HG02938 (cell line): ENCODE measurements around the gene JAKMIP2.
A peak's percentile ranks its signal among the peaks of the same experiment; 100 is the strongest.

Experiments used
- ATAC-seq: cut with Tn5 transposase; IDR thresholded peaks from one replicate; pipeline ENCODE4 v1.9.1; 2021; ENCODE audit warnings: mild to moderate bottlenecking, moderate library complexity; ENCODE audit not compliant: unreplicated experiment

JAKMIP2 gene

DNA sequence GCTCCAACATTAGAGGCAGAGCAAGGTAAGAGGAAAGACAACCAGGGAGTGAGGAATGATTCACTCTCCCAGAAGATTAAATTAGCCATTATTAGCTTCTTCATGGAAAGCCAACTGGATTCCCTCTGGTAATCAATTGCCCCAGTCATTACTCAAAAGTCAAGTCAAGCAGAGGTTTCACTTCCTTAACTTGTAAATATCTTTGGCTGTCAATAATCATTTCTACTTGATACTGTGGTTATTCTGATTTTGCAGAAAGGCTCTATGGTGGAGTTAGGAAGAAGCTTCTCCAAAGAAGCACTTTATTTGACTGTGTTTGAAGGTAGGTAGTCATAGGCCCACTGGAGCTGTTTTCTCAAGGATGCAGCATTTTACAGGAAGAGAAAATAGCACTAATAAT is 78.0 kb downstream of the JAKMIP2 start:
- ATAC-seq, result peak; percentile 55

DNA sequence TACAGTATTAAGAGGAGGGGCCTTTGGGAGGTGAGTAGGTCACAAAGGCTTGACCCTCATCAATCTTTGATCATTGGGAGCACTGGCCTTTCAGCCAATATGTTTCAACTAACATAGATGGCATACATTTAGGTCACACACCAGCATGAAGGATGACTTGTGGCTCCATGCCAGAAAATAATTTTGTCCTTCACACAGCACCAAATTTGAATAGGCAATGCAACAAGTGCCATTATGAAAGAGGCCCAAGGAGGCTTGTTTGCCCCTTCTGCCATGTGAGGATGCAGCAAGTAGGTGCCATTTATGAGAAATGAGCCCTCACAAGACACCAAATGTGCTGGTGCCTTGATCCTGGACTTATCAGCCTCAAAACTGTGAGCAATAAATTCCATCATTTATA is 81.1 kb downstream of the JAKMIP2 start:
- ATAC-seq, result no peak

DNA sequence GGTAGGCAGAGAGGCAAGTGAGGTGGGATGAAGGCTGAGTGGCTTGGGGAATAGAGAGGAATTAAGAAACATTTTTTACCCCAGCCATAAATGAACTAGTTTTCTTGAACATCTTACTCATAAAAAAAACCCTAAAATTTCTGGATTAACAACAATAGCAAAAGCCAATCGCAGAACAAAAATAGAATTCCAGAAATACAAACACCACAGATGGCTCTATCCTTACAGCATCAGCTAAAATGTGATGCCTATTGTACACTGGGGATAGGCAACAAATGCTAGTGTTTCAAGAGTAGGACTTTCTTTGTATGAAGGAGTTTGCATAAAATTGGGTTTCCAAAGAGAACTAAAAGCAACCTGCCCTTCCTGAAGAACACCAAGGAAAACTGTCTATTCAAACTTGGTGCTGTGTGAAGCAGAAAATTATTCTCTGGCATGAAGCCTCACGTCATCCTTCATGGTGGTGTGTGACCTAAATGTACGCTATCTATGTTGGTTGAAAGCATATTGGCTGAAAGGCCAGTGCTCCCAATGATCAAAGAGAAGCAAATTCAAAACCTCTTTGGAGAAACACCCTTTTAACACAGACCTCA is 82.9 kb downstream of the JAKMIP2 start:
- no peak for ATAC-seq

DNA sequence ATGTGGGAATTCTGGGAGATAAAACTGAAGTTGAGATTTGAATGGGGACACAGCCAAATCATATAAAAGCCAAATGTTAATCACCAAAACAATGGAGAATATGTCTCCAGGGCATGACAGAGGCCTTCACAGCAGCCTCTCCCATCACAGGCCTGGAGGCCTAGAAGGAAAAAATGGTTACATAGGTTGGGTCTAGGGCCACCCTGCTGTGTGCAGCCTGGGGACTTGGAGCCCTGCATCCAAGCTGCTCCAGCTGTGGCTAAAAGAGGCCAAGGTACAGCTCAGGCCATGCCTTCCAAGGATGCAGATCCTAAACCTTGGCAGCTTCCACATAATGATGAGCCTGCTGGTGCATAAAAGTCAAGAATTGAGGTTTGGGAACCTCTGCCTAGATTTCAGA is 85.1 kb downstream of the JAKMIP2 start:
- no peak for ATAC-seq

DNA sequence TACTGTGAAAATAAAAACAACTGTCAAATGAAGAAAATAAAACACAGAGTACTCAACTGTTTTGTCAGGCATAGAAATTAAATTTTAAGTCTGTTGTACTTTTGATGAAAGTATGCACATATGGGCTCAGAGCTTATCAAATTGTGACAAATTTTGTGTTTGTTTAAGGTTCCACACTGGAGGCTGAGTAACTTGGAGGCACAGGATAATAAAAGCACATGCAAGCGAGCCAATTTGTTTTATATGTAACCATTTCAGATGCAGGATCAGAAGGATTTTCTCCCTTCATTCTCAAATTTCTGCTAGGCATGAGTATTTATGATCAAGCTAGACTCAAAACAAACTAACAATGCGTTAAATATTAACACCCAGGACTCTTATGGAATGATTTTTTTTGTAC is 87.8 kb downstream of the JAKMIP2 start:
- no peak for ATAC-seq

DNA sequence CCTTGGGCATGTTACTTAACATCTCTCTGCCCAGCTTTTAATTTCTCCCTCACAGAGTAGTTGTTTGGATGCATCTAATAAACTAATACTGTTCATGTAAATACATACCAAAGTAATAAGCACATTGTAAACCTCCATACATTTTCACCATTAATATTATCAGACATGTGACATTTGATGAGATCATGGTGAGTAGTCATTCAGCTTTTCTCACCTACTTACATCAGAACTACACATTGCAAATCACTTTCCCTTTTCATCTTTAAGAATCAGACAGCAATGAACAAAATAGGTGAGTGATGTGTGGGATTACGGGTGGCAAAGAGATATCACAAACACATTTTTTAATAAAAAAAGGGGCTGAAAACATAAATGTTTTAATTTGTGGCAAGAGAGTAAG is 89.3 kb downstream of the JAKMIP2 start:
- ATAC-seq, result no peak

DNA sequence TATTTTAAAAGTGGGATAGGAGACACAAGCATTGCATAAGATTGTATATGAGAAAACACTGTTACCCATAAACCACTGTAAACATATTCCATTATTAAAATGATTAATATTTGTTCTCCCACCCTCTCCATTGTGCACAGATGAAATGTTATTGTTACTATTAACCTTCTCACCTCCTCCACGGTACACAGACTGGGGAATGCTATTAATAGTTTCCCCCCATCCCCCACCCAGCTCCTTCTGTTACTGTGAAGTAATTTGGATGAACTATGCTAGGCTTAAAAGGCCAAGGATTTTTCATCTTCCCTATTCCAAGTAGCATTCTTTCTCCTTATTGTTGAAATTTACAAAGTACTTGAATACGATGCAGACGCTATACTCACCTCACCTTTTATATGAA is 91.4 kb downstream of the JAKMIP2 start:
- no peak for ATAC-seq

DNA sequence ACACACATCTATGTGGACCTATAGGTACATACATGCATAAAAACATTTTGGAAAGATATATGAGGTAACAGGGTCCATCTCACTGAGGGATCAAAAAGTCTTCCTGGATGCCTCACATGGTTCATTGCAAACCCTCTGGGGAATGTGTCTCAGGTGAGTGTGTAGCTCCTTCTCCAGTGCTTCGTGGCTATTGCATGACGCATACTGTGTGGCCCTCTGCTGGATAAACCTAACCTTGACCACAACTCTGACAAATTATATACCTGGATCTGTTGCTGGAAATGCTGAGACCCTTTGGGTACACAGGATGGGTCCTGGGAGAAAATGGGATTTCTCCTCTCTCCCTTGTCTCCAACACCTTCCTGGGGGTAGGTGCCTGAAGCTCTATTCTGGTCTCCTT is 91.9 kb downstream of the JAKMIP2 start:
- ATAC-seq, result no peak

DNA sequence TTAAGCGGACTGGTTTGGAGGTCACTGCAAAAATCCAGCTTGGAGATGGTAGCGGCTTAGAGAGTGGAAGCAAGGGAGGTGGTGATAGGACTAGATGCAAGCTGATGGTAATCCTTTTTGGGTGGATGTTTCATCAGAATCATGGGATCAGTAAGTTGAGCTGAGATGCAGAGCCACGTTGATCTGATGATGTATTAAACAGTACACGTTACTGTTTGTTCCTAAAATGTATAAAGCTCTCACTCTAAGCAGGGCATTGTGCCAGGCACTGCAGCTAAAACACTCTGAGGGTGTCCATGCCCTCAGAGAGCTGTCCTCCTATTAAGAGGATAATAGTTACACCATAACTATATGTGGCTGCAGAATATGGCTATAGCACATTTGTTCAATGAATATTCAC is 93.1 kb downstream of the JAKMIP2 start:
- no peak for ATAC-seq

DNA sequence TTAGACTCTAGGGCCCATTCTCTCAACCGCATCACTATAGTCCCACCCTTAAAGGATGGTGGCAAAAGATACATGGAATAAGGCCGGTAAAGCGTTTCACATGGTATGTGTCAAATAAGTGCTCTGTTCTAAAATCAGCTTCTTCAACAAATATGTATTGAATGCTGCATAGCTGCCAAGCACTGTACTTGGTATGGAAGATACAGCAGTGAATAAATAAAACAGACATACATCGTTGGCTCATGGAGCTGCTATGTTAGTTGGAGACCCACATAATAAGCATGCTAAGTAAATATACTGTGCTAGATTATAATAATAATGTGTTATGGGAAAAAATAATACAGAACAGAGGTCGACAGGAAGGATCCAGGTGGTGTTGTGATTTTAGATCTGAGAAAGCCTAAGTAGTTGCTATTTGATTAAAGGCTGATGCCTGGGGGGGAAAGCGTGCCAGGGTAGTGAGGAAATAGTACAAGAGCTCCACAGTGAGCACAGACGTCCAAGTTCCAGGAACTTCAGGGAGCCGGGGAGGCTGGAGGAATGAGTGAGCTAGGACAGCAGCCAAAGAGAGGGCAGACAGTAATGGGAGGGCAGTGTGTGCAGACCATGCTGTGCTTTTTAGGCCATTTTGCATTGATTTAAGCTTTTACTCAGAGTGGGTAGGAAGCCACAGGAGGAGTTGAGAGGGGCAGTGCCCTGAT is 93.7 kb downstream of the JAKMIP2 start:
- no peak for ATAC-seq

DNA sequence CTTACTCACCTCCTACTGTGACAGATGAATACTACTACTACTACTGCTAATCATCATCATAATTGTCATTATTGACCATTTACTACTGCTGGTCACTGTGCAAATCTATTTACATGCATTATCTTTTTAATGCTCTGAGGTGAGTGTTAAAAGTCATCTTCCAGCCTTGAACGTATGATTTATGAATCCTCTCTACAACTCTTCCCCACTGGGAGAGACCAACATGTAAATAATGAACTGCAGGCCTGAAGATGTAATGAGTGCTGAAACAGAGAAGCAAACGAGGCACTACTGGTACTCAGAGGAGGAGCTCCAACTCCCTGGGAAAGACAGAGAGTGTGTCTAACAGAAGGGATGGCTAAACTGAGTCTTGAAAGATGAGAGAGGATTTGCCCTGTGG is 95.4 kb downstream of the JAKMIP2 start:
- ATAC-seq, result no peak

DNA sequence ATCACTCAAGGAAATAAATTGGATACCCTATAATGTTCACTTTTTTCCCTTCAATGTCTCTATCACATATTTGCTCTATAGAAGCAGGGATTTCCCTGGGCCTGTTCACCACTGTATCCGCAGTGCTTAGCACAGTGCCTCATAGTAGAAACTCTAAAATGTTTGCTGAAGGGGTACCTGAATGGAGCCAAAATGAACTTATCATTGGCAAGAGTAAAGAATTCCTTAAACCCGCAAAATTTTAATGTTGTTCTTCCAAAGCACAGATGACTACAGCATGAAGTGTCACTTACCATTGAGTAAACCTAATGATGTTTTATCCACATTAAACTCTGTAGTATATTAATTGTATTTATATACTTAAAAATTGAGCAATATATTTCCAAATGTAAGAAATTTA is 96.1 kb downstream of the JAKMIP2 start:
- no peak for ATAC-seq

DNA sequence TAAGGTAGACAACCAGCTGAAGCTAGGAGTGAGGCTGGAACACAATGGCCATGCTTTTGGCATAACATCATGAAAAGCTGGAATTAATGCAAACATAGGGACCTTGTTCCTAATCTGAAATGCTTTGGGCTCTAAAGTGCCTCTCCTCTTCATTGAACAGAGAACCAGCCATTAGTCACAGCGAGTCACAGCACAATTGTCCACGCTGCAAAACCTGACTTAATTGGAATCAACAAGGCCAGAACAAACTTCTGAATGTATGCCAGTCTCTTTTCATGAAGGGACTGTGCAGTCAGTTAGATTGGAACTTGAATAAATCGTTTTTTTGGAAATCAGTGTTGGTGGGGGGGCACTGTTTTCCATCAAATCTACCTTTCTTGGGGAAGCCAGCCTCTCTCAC is 96.5 kb downstream of the JAKMIP2 start:
- ATAC-seq, result no peak

DNA sequence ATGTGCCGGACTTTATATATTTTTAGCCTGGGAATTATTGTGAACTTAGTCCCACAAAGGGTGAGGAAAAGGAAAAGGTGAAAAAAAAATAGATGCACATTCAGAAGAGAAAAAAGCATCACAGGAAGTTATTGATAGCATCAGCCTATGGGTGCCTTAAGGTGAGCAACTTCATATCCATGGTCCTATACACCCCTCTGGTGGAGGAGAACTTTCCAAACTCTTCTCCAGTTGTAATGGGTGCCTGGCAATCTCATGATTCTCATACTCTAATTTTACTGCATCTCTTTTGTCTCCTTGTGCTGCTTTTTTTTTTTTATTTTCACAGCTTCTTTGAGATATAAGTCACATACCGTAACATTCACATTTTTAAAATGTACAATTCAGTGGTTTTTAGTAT is 107.4 kb downstream of the JAKMIP2 start:
- no peak for ATAC-seq

DNA sequence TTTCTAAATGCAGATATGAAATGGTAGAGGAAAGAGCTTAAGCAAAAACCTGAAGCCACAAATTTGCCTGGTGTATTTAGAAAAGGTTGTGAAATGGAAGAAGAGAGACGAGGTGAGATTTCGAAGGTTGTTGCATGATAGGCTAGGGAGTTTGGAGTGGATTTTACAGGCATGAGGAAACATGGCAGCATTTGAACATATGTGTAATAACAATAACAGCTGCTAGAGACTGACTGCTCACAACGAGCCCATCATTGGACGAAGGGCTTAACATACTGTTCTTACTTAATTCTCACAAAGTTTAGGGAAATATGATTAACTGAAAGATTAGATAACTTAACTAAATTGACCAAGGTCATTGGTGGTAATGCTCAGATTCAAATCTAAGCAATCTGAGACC is 108.1 kb downstream of the JAKMIP2 start:
- ATAC-seq, result no peak

DNA sequence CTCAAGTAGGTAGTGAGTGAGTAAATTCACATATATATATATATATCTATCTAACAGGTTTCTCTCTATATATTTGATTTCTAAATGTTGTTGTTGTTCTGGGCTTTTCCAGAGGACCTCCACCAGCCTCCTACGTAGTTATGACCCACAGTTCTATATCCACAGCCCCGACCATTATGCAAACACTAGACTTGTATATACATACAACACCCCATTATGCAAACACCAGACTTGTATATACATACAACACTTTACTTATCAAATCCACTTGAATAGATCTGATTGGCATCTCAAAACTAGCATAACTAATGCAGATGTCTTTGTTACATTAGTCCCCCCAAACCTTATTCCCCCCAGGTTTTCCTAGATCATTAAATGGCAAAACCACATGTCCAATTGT is 108.7 kb downstream of the JAKMIP2 start:
- ATAC-seq, result no peak

DNA sequence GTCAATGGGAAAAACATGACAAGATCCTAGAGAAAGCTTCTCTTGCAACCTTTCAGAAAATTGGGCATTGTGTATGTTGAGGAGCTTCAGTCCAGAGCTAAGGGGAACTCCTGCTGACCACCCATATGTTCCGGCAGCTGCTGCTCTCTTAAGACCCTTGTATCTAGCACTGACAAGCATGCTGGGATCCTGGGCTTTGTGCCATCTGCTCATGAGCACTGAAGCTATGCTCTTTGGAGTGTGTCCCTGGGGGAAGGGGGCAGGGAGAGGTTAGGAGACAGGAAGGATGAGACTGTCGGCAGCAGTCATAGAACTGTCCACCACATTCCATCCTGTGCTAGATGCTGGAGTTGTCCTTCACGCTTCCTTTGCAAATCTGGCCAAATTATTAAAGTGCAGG is 109.3 kb downstream of the JAKMIP2 start:
- ATAC-seq, result no peak

DNA sequence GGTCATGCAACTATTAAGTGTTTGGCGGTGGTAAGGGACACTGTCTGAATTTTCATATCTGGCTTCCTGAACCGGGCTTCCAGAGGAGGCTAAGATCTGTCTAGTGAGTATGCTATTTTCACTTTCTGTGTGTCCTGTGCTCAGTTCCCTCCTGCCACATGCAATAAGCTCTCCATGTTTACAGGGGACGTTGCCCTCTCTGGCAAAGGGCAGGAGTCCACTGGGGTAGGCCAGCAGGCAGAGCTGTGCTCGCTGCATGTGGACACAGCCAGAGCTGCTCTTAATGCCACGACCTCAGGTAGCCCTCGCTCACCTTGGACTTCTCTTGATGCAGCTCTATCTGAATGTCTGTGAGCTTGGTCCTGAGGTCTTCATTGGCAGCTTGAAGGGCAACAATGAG is 111.2 kb downstream of the JAKMIP2 start:
- ATAC-seq, result no peak

DNA sequence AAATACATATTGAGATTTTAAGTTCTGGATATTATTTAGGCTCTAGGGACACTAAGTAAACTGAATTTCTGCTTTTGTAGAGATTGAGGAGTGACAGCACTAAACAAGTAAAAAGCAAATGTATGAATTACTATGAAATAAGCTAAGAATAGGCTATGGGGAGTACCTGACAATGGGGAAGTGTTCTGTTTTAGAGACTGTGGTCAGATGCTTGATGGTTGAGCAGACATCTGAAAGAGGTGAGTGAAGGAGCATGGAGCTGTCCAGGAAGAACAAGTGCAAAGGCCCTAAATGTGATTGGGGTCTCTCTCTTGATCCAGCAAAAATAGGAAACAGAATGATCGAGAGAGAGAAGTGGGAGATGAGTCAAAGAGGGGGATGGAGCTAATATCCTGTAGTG is 111.7 kb downstream of the JAKMIP2 start:
- ATAC-seq, result no peak

DNA sequence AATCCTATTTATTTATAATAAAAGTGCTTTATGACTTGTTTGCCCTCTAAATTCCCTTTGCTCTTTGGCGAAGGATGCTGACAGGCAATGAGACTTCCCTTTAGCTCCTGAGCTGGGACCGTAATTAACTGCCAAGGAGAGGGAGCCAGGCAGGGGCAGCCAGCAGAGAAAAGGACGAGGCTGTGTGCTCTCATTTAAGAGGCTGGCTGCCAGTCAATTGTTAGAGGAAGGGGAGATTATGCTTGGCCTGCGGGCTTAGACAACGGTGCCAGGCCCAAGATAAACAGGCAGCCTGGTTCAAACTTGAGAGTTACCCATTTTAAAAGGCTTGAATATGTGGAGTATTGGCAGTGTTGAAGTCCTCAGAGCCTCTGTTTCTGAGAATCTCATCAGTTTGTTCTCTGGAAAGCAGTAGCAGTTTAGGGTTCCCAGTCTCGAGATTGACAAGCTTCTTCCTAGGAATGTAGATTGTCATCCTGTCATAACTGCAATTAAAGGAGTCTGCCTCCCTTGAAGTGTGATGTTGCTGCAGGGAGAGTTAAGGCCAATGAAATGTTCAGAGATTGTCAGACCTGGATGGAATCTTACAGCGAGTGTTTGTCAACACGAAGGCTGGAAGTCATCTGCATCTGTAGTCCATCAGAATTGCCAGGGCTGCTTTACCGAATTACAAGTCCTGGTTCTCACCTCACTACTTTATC is 113.2 kb downstream of the JAKMIP2 start:
- ATAC-seq, result no peak

DNA sequence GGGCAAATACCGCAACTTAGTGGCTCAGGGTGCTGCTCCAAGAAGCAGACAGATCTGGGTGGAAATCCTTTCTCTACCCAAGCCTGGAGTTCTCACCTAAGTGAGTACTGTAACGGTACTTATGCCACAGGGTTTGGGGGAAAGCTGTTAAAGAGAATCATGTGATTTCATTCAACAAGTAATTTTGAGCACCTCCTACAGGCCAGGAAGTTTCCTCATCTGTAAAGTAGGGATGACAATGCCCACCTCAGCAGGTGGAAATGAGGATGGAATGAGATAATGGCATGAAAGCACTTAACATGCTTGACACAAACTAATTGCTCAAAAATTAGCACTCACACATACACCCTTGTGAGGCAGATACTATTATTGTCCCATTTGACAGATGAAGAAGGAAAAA is 114.1 kb downstream of the JAKMIP2 start:
- no peak for ATAC-seq

DNA sequence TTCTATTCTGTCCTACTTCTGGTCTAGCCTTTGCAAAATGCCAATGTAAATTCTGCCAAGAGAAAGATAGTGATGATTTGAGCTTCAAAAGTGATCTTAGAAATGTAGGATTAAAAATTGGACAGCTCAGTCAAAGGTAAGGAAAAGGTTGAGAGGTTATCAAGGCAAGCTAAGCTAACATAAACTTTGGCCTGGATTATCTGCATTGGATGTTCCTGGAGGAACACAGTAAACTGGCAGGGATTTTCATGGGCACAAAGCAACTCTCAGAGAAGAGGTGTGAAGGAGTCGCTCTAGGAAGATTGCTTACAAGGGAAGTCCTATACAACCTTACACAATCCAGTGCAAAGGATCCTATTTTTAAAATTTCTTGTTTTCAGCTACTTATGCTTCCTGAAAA is 115.2 kb downstream of the JAKMIP2 start:
- no peak for ATAC-seq

DNA sequence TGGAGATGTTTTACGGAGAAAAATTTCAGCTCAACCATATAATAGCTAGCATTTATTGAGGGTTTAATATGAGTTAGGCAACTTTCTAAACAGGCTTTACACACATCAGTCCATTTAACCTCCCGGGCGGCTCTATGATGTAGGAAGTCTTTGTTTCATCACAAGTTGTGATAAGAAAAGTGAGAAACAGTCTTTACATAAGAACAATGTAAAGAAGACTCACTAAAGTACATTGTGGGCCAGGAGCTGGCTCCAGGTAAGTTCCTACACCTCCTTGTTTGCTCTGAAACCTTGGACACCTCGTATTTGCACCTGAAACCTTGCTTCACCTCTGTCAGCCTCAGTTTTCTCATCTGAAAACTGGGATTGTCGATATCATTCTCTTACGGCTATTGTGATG is 116.1 kb downstream of the JAKMIP2 start:
- ATAC-seq, result no peak
